GM10248 (cell line): ENCODE data around the gene GPR62.

Experiments used
- CTCF ChIA-PET: fragments of 300-600 bp; sonication (Branson Sonifier 250); formaldehyde crosslinking; extraction: SDS; loops from one replicate; lab custom pipeline; 2021; ENCODE audit warnings: antibody characterized with exemption; lab: Yijun Ruan, JAX
- POLR2A ChIA-PET: fragments of 350-650 bp; sonication (Branson Sonifier 250); formaldehyde crosslinking; extraction: SDS; loops from one replicate; lab custom pipeline; 2020; ENCODE audit warnings: antibody characterized with exemption; lab: Yijun Ruan, JAX
- DNase-seq: peaks from one replicate; pipeline ENCODE4 v3.0.0; 2012; ENCODE audit errors: extremely low spot score
- TF ChIP-seq, protein P1 (sequence below): IDR thresholded peaks from 2 replicates; pipeline ENCODE4 v1.5.1; 2012; ENCODE audit warnings: mild to moderate bottlenecking, low read depth; ENCODE audit errors: extremely low read depth, missing control alignments, control extremely low read depth

The GPR62 gene

GRCh38 chr3:51959651-51960050 lies 4.5 kb downstream of the GPR62 start:
- ChIA-PET POLR2A (no interaction called here), CTCF (interaction anchor here (0.9 to 1.2 kb wide), 2 partner anchors 14 to 18 kb away, joined by 4 read pairs; partner anchors contain the start of genes ABHD14B and RRP9)
- TF ChIP-seq, protein P1, sequence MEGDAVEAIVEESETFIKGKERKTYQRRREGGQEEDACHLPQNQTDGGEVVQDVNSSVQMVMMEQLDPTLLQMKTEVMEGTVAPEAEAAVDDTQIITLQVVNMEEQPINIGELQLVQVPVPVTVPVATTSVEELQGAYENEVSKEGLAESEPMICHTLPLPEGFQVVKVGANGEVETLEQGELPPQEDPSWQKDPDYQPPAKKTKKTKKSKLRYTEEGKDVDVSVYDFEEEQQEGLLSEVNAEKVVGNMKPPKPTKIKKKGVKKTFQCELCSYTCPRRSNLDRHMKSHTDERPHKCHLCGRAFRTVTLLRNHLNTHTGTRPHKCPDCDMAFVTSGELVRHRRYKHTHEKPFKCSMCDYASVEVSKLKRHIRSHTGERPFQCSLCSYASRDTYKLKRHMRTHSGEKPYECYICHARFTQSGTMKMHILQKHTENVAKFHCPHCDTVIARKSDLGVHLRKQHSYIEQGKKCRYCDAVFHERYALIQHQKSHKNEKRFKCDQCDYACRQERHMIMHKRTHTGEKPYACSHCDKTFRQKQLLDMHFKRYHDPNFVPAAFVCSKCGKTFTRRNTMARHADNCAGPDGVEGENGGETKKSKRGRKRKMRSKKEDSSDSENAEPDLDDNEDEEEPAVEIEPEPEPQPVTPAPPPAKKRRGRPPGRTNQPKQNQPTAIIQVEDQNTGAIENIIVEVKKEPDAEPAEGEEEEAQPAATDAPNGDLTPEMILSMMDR, result no peak
- no peak for DNase-seq

- TF ChIP-seq, protein P1, result no peak
- ChIA-PET POLR2A (no interaction called here), CTCF (interaction anchor here (0.9 to 5.9 kb wide), 3 partner anchors 13 to 19 kb away, joined by 4 to 43 read pairs (median 4); partner anchors contain the start of genes ABHD14A, ABHD14B and RRP9)
- no peak for DNase-seq
Measured at GRCh38 chr3:51960386-51960785, 5.2 kb downstream of the GPR62 start.

- TF ChIP-seq, protein P1, result no peak
- ChIA-PET POLR2A (interaction anchor here (0.6 kb wide), 1 partner anchor 29 kb away, joined by 4 read pairs; no protein-coding TSS in a partner anchor), CTCF (interaction anchor here (4.0 to 5.9 kb wide), 2 partner anchors 13 to 19 kb away, joined by 26 to 43 read pairs; partner anchors contain the start of genes ABHD14A, ABHD14B, PARP3 and RRP9)
- no peak for DNase-seq
Measured at GRCh38 chr3:51961011-51961410, 5.8 kb downstream of the GPR62 start.

DNA sequence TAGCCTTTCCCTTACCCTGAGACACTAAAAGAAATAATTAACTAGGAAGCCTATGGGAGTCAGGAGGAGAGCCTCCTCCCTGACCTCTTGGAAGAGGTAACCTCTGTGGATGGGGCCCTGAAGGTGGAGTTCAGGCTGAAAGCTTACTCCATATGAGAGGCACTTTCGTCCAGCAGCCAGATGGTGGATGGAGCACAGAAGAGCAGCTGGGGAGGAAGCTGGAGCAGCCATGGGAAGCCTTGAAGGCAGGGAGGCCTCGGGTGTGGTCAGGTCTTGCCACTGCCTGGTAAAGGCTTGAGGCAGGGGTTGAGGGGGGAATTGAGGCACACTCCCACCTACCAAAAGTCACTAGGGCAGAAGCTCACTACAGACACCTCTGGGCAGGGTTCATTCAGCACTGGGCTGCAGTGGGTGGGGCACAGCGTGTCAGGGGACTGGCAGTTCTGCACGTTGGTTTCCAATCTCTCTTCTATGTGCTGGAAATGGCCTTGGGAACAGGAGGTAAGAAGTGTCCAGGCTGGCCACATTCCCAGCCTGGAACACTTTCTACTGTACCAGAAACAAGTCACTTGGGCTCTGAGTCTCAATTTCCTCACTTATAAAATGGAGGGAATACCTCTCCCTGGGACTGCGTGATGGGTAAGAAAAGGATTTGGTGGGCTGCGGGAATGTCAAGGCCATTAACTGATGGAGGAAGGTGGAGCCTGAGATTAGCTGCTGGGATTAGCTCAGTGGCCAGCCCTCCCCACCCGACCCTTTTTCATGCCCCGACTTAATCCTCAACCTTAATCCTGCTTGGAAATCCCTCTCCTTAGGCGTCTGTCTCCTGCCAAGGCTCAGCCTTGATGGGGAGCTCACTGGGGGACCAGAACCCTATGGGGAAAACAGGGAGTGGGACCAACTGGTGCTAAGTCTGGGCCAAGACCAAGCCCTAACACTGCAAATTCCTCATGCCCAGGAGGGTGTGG lies 6.7 kb downstream of the GPR62 start:
- no peak for DNase-seq
- TF ChIP-seq, protein P1, result no peak
- ChIA-PET POLR2A (interaction anchor here (0.5 to 0.7 kb wide), 2 partner anchors 22 to 588 kb away, joined by 4 to 5 read pairs; no protein-coding TSS in a partner anchor), CTCF (interaction anchor here (0.8 to 5.9 kb wide), 8 partner anchors 7 to 92 kb away, joined by 3 to 43 read pairs (median 3); partner anchors contain the start of genes ABHD14A, ABHD14B, PARP3 and RRP9)

DNA sequence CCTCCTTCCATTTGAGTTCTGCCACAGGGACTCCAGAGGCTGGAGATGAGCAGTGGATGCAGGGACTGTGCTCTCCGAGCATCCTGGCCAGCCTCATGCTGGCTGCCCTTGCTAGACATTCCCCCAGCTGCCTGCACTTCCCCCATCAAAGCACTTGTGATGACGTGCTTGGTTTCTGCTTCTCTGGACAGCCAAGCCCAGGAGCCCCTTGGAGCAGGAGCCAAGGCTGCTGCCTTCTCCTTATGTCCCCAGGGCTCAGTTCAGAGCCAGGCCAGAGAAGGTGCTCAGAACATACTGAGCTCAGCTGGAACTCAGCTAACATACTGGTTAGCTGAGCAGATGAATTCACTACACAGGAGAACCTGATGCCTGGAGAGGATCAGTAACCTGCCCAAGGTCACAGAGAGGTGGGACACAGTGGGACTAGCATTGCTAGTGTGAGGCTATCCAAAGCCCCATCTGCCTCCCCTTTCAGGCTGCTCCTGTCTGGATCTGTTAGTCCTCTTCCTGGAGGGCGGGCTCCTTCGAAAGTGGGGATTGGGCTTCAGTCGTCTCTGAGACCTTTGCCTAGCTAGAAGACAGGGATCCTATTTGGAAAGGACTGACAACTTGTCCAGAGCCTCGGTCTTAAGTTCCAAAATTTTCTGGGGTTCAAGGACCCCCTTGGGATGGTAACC lies 7.8 kb downstream of the GPR62 start:
- TF ChIP-seq, protein P1, result no peak
- DNase-seq, result no peak
- ChIA-PET CTCF (interaction anchor here (1.0 to 5.9 kb wide), 8 partner anchors 9 to 91 kb away, joined by 3 to 43 read pairs (median 3); partner anchors contain the start of genes ABHD14A, ABHD14B, PARP3 and RRP9), POLR2A (interaction anchor here (0.7 kb wide), 1 partner anchor 589 kb away, joined by 5 read pairs; no protein-coding TSS in a partner anchor)
